Measurements from ENCODE around the gene C3. TPM values are rescaled to one million over a fixed set of nuclear protein-coding genes. Genes with fewer than 3 reads are reported as not detected.

The C3 gene
- total and polyA plus RNA-seq, 2 experiments from 2014 or later, result 556 to 563 TPM

- Histone ChIP-seq H3K36me3 (replicated peaks; ENCODE audit: insufficient read depth, low read depth) (no peaks in the 10 kb centered on the region), H2AFZ (no peak overlapping the region), H3K79me2 (no peaks in the 10 kb centered on the region), H3K27me3 (no peaks in the 10 kb centered on the region), H3K4me3 (no peak overlapping the region), H4K20me1 (ENCODE audit: insufficient read depth, poor library complexity, severe bottlenecking) (no peaks in the 10 kb centered on the region), H3K9me3 (ENCODE audit: low read depth) (no peaks in the 10 kb centered on the region), H3K4me1 (ENCODE audit: insufficient read depth) (peaks cover 7% of the 10 kb centered on the region), H3K4me2 (no peak overlapping the region), H3K27ac (no peak overlapping the region), H3K9me2 (replicated peaks; ENCODE audit: insufficient read depth) (no peaks in the 10 kb centered on the region)
- 84% methylated on average over 8 of the region's 8 CpGs for WGBS (ENCODE audit: low lambda C conversion rate, missing lambda C conversion rate)
- DNase-seq (ENCODE audit: low spot score), result no peak
- TF ChIP-seq EZH2phosphoT487 (IDR thresholded peaks at IDR 0.05; ENCODE audit: low read depth, severe bottlenecking, unreplicated experiment) (no peak), EZH2 (IDR thresholded peaks at IDR 0.05; ENCODE audit: borderline replicate concordance) (no peak), CTCF (IDR thresholded peaks at IDR 0.05; ENCODE audit: poor library complexity) (no peak)
These were observed 41.3 kb downstream of the C3 start for GRCh38 chr19:6679139-6679538.

- peaks cover 7% of the 10 kb centered on the region for H3K4me1 ChIP-seq (ENCODE audit: insufficient read depth)
- no peak for DNase-seq (ENCODE audit: low spot score)
- H3K4me2 ChIP-seq, result no peak overlapping the region
- TF ChIP-seq CTCF (IDR thresholded peaks at IDR 0.05; ENCODE audit: poor library complexity) (no peak), EZH2phosphoT487 (IDR thresholded peaks at IDR 0.05; ENCODE audit: low read depth, severe bottlenecking, unreplicated experiment) (no peak), EZH2 (IDR thresholded peaks at IDR 0.05; ENCODE audit: borderline replicate concordance) (no peak)
- H3K4me3 ChIP-seq, result no peak overlapping the region
- H3K79me2 ChIP-seq, result no peaks in the 10 kb centered on the region
- H3K27ac ChIP-seq, result no peak overlapping the region
- H3K9me3 ChIP-seq (ENCODE audit: low read depth), result no peaks in the 10 kb centered on the region
- WGBS (ENCODE audit: low lambda C conversion rate, missing lambda C conversion rate), result 100% methylated on average over 4 of the region's 4 CpGs
- H3K9me2 ChIP-seq (replicated peaks; ENCODE audit: insufficient read depth), result no peaks in the 10 kb centered on the region
- H4K20me1 ChIP-seq (ENCODE audit: insufficient read depth, poor library complexity, severe bottlenecking), result no peaks in the 10 kb centered on the region
- no peaks in the 10 kb centered on the region for H3K27me3 ChIP-seq
- no peak overlapping the region for H2AFZ ChIP-seq
- no peaks in the 10 kb centered on the region for H3K36me3 ChIP-seq (replicated peaks; ENCODE audit: insufficient read depth, low read depth)
These were observed 41.8 kb downstream of the C3 start for GRCh38 chr19:6678690-6679109.

GRCh38 chr19:6677883-6678689 lies 42.4 kb downstream of the C3 start:
- no peaks in the 10 kb centered on the region for H3K27me3 ChIP-seq
- peaks cover 7% of the 10 kb centered on the region for H3K4me1 ChIP-seq (ENCODE audit: insufficient read depth)
- no peaks in the 10 kb centered on the region for H3K36me3 ChIP-seq (replicated peaks; ENCODE audit: insufficient read depth, low read depth)
- 47% methylated on average over 24 of the region's 31 CpGs for WGBS (ENCODE audit: low lambda C conversion rate, missing lambda C conversion rate)
- no peaks in the 10 kb centered on the region for H3K9me3 ChIP-seq (ENCODE audit: low read depth)
- H3K79me2 ChIP-seq, result no peaks in the 10 kb centered on the region
- H3K4me2 ChIP-seq, result no peak overlapping the region
- DNase-seq (ENCODE audit: low spot score), result peak; percentile 35
- H2AFZ ChIP-seq, result no peak overlapping the region
- TF ChIP-seq CTCF (IDR thresholded peaks at IDR 0.05; ENCODE audit: poor library complexity), result no peak
- no peak for TF ChIP-seq EZH2 (IDR thresholded peaks at IDR 0.05; ENCODE audit: borderline replicate concordance)
- TF ChIP-seq EZH2phosphoT487 (IDR thresholded peaks at IDR 0.05; ENCODE audit: low read depth, severe bottlenecking, unreplicated experiment), result no peak
- no peaks in the 10 kb centered on the region for H3K9me2 ChIP-seq (replicated peaks; ENCODE audit: insufficient read depth)
- H4K20me1 ChIP-seq (ENCODE audit: insufficient read depth, poor library complexity, severe bottlenecking), result no peaks in the 10 kb centered on the region
- H3K27ac ChIP-seq, result no peak overlapping the region
- no peak overlapping the region for H3K4me3 ChIP-seq

Measured in hepatocyte (in vitro differentiated cells).